HCT116 (cell line): ENCODE measurements around the gene TM7SF2. TPM values are rescaled to one million over a fixed set of nuclear protein-coding genes. Genes with fewer than 3 reads are reported as not detected.

Experiments used
- ATAC-seq: fragments of 200-7000 bp; cut with Tn5 transposase; 2 replicates; pipeline ENCODE4 v1.9.1; 2020; ENCODE audit warnings: mild to moderate bottlenecking, moderate library complexity
- BruUV-seq: library from RNA; stranded (reverse); fragments of 400-500 nt; replicated peaks from 2 replicates; lab custom pipeline; 2021; lab: Mats Ljungman, UMichigan
- CTCF ChIA-PET: fragments of 300-600 bp; sonication (Branson Sonifier 250); formaldehyde crosslinking; loops from one replicate; lab custom pipeline; 2021; ENCODE audit warnings: antibody characterized with exemption; lab: Charles Lee
- POLR2A ChIA-PET: fragments of 300-600, 350-600 bp; sonication (Branson Sonifier 250); formaldehyde crosslinking; loops from one replicate; lab custom pipeline; 2021; ENCODE audit warnings: antibody characterized with exemption; lab: Charles Lee
- RAD21 ChIA-PET, 2 experiments: fragments of 300-600 bp; sonication (Branson Sonifier 250); formaldehyde crosslinking; loops; one replicate each; lab custom pipeline; 2023; ENCODE audit warnings: low total read pairs in 2 of 2; ENCODE audit not compliant: uncharacterized antibody in 2 of 2, unreplicated experiment in 2 of 2, low non-redundant PET in 1 of 2; lab: Charles Lee
- DNase-seq: peaks from one replicate; pipeline ENCODE4 v3.0.0-alpha.2; 2010; ENCODE audit warnings: low read depth, low spot score
- H2AFZ ChIP-seq: fragments of 200-600 bp; shearing (Covaris generic), sonication (generic); 2 replicates; pipeline ENCODE4 v1.6.1; 2017; ENCODE audit warnings: low read depth, mixed run types, mixed read lengths, antibody characterized with exemption, low read length; ENCODE audit not compliant: poor library complexity, severe bottlenecking
- H3K27ac ChIP-seq: 2 replicates; pipeline ENCODE4 v1.5.1; 2012; ENCODE audit warnings: low read depth, low read length
- H3K27me3 ChIP-seq: fragments of 200-600 bp; sonication (generic); 2 replicates; pipeline ENCODE4 v1.6.1; 2016; ENCODE audit warnings: mixed run types, low read length, mixed read lengths; ENCODE audit not compliant: insufficient read depth
- H3K36me3 ChIP-seq, 2 experiments: fragments of 200-500 bp in 1 of 2; fragments of 200-600 bp in 1 of 2; sonication (Bioruptor generic) in 1 of 2; sonication (generic) in 1 of 2; 2 replicates each; pipeline versions ENCODE4 v1.5.1 to v1.6.1; 2014 to 2016; ENCODE audit warnings: low read length in 2 of 2, inconsistent platforms in 1 of 2, mixed read lengths in 1 of 2, mixed run types in 1 of 2; ENCODE audit not compliant: insufficient read depth in 2 of 2, control insufficient read depth in 1 of 2
- H3K4me1 ChIP-seq, 2 experiments: fragments of 200-600 bp in 1 of 2; sonication (generic) in 1 of 2; 2 replicates each; pipeline versions ENCODE4 v1.5.1 to v1.6.1; 2012 to 2017; ENCODE audit warnings: low read length in 2 of 2, inconsistent platforms in 1 of 2, mild to moderate bottlenecking in 1 of 2, mixed read lengths in 1 of 2, mixed run types in 1 of 2, moderate library complexity in 1 of 2; ENCODE audit not compliant: insufficient read depth in 2 of 2, control insufficient read depth in 1 of 2
- H3K4me2 ChIP-seq: fragments of 200-600 bp; sonication (generic); 2 replicates; pipeline ENCODE4 v1.6.1; 2017; ENCODE audit warnings: mixed run types, low read length, mixed read lengths
- H3K4me3 ChIP-seq, 2 experiments: fragments of 200-600 bp in 1 of 2; sonication (generic) in 1 of 2; replicated peaks in 1 of 2; 2 replicates each; pipeline ENCODE4 v1.5.1; 2011 to 2016; ENCODE audit warnings: low read length in 2 of 2, control low read depth in 1 of 2, low read depth in 1 of 2, mild to moderate bottlenecking in 1 of 2, mixed read lengths in 1 of 2, mixed run types in 1 of 2
- H3K79me2 ChIP-seq: fragments of 200-600 bp; sonication (generic); 2 replicates; pipeline ENCODE4 v1.6.1; 2017; ENCODE audit warnings: mild to moderate bottlenecking, mixed run types, low read length, moderate library complexity, mixed read lengths; ENCODE audit not compliant: insufficient read depth
- H3K9ac ChIP-seq: fragments of 200-600 bp; sonication (generic); 2 replicates; pipeline ENCODE4 v1.6.1; 2016; ENCODE audit warnings: low read length, mixed read lengths
- H3K9me2 ChIP-seq: fragments of 200-600 bp; sonication (generic), shearing (Covaris generic); 2 replicates; pipeline ENCODE4 v1.6.1; 2017; ENCODE audit warnings: mixed run types, mild to moderate bottlenecking, moderate library complexity; ENCODE audit not compliant: insufficient read depth
- H3K9me3 ChIP-seq, 2 experiments: fragments of 200-500 bp in 1 of 2; fragments of 200-600 bp in 1 of 2; sonication (Bioruptor generic) in 1 of 2; sonication (generic) in 1 of 2; 2 replicates each; pipeline ENCODE4 v1.6.1; 2014 to 2017; ENCODE audit warnings: low read length in 2 of 2, mixed read lengths in 2 of 2, inconsistent platforms in 1 of 2, low read depth in 1 of 2, mild to moderate bottlenecking in 1 of 2, mixed run types in 1 of 2, moderate library complexity in 1 of 2; ENCODE audit not compliant: control insufficient read depth in 1 of 2, insufficient read depth in 1 of 2
- H4K20me1 ChIP-seq: fragments of 200-600 bp; sonication (generic), shearing (Covaris generic); 2 replicates; pipeline ENCODE4 v1.6.1; 2017; ENCODE audit warnings: mixed run types, mild to moderate bottlenecking, moderate library complexity; ENCODE audit not compliant: insufficient read depth
- CTCF ChIP-seq, 3 experiments: fragments of 200-600 bp in 1 of 3; sonication (generic) in 1 of 3; IDR thresholded peaks in 2 of 3; conservative IDR thresholded peaks in 1 of 3; 2 replicates each; pipeline ENCODE4 v1.5.1; 2012 to 2017; ENCODE audit warnings: low read depth in 2 of 3, low read length in 2 of 3, antibody characterized with exemption in 1 of 3, borderline replicate concordance in 1 of 3, control low read depth in 1 of 3, mild to moderate bottlenecking in 1 of 3, mixed read lengths in 1 of 3, mixed run types in 1 of 3, moderate library complexity in 1 of 3; ENCODE audit not compliant: insufficient read depth in 1 of 3
- JUND ChIP-seq: IDR thresholded peaks from 2 replicates; pipeline ENCODE4 v1.6.1; 2012
- SRF ChIP-seq: IDR thresholded peaks from 2 replicates; pipeline ENCODE4 v1.6.1; 2012; ENCODE audit warnings: low read depth
- YY1 ChIP-seq: IDR thresholded peaks from 2 replicates; pipeline ENCODE4 v1.6.1; 2011; ENCODE audit warnings: low read length, low read depth, moderate library complexity, mild to moderate bottlenecking; ENCODE audit not compliant: insufficient replicate concordance; ENCODE audit errors: extremely low read depth
- ZFX ChIP-seq: fragments of 450-650 bp; IDR thresholded peaks from 2 replicates; pipeline ENCODE4 v1.6.1; 2017
- intact Hi-C: fragments of 100-400 bp; cut with micrococcal nuclease; formaldehyde crosslinking; loops from 2 replicates; pipeline ENCODE4 v1.10.0; 2022
- total RNA-seq: library from RNA; stranded (reverse); gene quantifications from one replicate; pipeline ENCODE4 v1.2.1, GENCODE V29; 2021; ENCODE audit not compliant: unreplicated experiment

Gene TM7SF2
- total RNA-seq, 1 experiment from 2014 or later, result 52.9 TPM

- peaks cover 35% of the 10 kb centered on the region for H3K79me2 ChIP-seq
- H3K9ac ChIP-seq, result peak overlapping the region; percentile 98; the same call in 1 of the 2 replicates
- peaks cover 7 to 33% of the 10 kb centered on the region in 2 experiments for H3K36me3 ChIP-seq
- no peak overlapping the region for H2AFZ ChIP-seq
- no peak for ATAC-seq
- no peaks in the 10 kb centered on the region for H3K27me3 ChIP-seq
- TF ChIP-seq ZFX (no peak), CTCF (IDR thresholded peaks at IDR 0.05 in 2 of 3, conservative IDR thresholded peaks at IDR 0.05 in 1 of 3; ENCODE audit: borderline replicate concordance in 1 of 3, insufficient read depth in 1 of 3, low read depth in 2 of 3, low read length in 2 of 3) (no peak), JUND (no peak), SRF (no peak), YY1 (no peak)
- TF ChIP-seq, all 23 proteins: peak for 0
- Histone ChIP-seq H3K4me2 (peak overlapping the region; percentile 94), H3K4me3 (peak overlapping the region; percentile 88 to 90; a peak in 3 of 4 replicates), H3K4me1 (peaks cover 21 to 54% of the 10 kb centered on the region in 2 experiments), H3K27ac (peak overlapping the region; percentile 95), H3K9me2 (no peaks in the 10 kb centered on the region), H4K20me1 (no peaks in the 10 kb centered on the region; the same call in 1 of the 2 replicates), H3K9me3 (no peaks in the 10 kb centered on the region)
- intact Hi-C loops, result loop anchor here (5.0 to 10.0 kb wide), 3 partner anchors 103 to 328 kb away; partner anchors contain the start of genes ARL2 and ATG2A
- ChIA-PET CTCF (no interaction called here), POLR2A (no interaction called here), RAD21 (no interaction called here)
- no peak for DNase-seq
- BruUV-seq, result TSS peak; percentile 2
Observed at GRCh38 chr11:65115361-65116082, 3.9 kb downstream of the TM7SF2 start.
